Measurements from ENCODE around the gene OTULIN. TPM values are rescaled to one million over a fixed set of nuclear protein-coding genes. Genes with fewer than 3 reads are reported as not detected.

Gene OTULIN
- total and polyA plus RNA-seq, 7 donors = 6.6 to 37.9 (median 13.2) TPM

DNA sequence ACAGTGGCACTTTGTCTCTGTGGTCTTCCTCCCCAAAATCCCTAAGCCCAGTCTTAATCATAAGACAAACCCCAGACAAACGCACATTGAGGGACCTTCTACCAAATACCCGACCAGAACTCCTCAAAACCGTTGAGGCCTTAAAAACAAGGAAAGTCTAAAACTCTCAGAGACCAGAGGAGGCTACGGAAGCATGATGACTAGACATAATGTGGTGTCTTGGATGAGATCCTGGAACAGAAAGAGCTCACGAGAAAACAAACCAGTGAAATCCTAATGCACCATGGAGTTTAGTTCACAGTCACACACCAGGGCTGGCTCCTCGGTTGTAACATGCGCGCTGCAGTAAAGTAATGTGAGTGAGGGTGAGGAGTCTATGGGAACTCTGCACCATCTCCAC lies 58.4 kb downstream of the OTULIN start:
- Histone ChIP-seq H3K9me3 (no peaks in the 10 kb centered on the region), H3K4me1 (peaks cover 0 to 18% (median 7%) of the 10 kb centered on the region in 4 donors), H3K27ac (no peak overlapping the region), H3K4me3 (no peak overlapping the region), H3K27me3 (no peaks in the 10 kb centered on the region), H3K36me3 (no peaks in the 10 kb centered on the region)
- intact Hi-C loops (cut with DNase I) = no loop called here
- TF ChIP-seq EP300 (IDR thresholded peaks at IDR 0.05) (no peak), POLR2AphosphoS5 (IDR thresholded peaks at IDR 0.05) (no peak), POLR2A (IDR thresholded peaks at IDR 0.05) (no peak)
- TF ChIP-seq, protein P1, sequence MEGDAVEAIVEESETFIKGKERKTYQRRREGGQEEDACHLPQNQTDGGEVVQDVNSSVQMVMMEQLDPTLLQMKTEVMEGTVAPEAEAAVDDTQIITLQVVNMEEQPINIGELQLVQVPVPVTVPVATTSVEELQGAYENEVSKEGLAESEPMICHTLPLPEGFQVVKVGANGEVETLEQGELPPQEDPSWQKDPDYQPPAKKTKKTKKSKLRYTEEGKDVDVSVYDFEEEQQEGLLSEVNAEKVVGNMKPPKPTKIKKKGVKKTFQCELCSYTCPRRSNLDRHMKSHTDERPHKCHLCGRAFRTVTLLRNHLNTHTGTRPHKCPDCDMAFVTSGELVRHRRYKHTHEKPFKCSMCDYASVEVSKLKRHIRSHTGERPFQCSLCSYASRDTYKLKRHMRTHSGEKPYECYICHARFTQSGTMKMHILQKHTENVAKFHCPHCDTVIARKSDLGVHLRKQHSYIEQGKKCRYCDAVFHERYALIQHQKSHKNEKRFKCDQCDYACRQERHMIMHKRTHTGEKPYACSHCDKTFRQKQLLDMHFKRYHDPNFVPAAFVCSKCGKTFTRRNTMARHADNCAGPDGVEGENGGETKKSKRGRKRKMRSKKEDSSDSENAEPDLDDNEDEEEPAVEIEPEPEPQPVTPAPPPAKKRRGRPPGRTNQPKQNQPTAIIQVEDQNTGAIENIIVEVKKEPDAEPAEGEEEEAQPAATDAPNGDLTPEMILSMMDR (IDR thresholded peaks at IDR 0.05) = no peak
- 95 to 96% methylated on average over 8 of the region's 8 CpGs for WGBS, 2 donors
- DNase-seq = no peak

DNA sequence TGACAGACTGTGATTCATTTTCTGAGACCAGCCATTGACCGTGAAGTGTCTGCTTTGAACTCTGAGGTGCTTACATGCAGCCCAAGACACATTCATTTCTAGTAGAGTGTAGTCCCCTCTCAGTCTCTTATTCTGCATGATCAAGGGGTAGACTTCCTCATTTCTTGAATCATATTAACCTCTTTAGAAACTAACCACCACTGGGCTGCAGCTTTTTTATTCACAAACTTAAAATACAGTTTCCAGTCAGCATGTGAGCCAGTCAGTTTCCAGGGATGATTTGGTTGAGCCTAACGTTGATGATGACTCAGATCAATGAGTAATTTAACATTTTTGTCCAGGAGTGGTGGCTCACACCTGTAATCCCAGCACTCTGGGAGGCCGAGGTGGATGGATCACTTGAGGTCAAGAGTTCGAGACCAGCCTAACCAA lies 59.2 kb downstream of the OTULIN start:
- no peak for DNase-seq
- no peak overlapping the region for H3K27ac ChIP-seq
- peaks cover 0 to 18% (median 7%) of the 10 kb centered on the region in 4 donors for H3K4me1 ChIP-seq
- TF ChIP-seq, protein P1 (IDR thresholded peaks at IDR 0.05) = no peak
- TF ChIP-seq POLR2A (IDR thresholded peaks at IDR 0.05) = no peak
- no peak for TF ChIP-seq EP300 (IDR thresholded peaks at IDR 0.05)
- no peak for TF ChIP-seq POLR2AphosphoS5 (IDR thresholded peaks at IDR 0.05)
- WGBS, 2 donors = 79% methylated on average over 4 of the region's 4 CpGs
- no peak overlapping the region for H3K4me3 ChIP-seq
- no peaks in the 10 kb centered on the region for H3K27me3 ChIP-seq
- H3K9me3 ChIP-seq = no peaks in the 10 kb centered on the region
- intact Hi-C loops (cut with DNase I) = no loop called here
- no peaks in the 10 kb centered on the region for H3K36me3 ChIP-seq

DNA sequence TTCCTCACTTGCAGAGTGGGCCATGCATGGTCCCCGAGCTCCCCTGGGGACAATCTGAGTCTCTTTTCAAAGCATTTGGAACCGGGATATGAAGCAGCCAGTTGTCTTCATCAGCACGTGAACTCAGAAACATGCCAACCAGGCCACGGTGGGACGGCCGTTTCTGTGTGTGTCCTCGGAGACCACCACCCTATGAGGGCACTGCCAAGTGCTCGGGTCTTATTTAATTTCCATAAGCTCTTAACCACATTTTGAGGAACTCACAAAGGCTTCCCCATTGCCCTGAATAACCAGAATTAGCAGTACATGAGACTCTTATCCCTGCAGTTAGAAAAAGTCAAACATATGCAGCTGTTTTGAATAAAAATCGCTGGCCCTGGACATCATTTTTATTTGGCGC lies 60.1 kb downstream of the OTULIN start:
- Histone ChIP-seq H3K36me3 (no peaks in the 10 kb centered on the region), H3K27ac (no peak overlapping the region), H3K9me3 (no peaks in the 10 kb centered on the region), H3K4me1 (peaks cover 0 to 18% (median 7%) of the 10 kb centered on the region in 4 donors), H3K4me3 (no peak overlapping the region), H3K27me3 (no peaks in the 10 kb centered on the region)
- intact Hi-C loops (cut with DNase I) = no loop called here
- TF ChIP-seq, protein P1 (IDR thresholded peaks at IDR 0.05) = no peak
- TF ChIP-seq EP300 (IDR thresholded peaks at IDR 0.05) (no peak), POLR2A (IDR thresholded peaks at IDR 0.05) (no peak), POLR2AphosphoS5 (IDR thresholded peaks at IDR 0.05) (no peak)
- DNase-seq = no peak
- WGBS, 2 donors = 69 to 89% methylated on average over 10 of the region's 10 CpGs

DNA sequence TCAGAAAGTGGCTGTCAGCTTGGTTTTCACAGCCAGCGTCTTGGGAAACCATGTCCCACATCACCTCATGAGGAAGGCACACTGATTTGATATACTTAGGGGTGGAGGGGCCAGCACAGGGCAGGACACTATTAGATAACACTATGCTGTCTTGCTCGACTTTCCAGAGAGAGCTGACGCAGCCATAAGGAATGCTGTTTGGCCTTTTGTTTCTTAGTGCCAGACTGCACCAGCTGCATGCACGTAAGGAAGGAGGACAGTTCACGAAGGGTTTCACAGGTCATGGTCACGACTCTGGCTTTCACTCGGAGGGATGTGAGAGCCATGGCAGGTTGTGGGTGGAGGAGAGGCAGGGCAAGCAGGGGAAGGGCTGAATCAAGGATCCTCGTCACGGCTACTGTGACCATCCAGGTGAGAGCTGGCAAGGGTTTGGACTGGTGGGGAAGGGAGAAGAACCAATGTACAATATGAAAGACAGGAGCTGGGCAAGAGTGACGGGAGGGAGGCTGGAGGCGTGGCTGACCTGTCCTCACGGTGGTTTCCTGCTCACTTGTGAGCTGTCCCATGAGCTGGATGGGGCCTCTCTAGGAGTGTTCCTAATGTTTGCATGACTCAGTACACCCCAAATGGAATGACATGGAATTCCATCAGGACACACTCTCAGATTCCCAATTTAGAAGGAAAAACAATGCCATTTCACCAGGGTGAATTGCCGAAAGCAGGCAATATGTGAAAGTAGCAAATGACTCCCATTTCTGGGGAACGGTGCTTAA lies 61.7 kb downstream of the OTULIN start:
- H3K27ac ChIP-seq = no peak overlapping the region
- no peaks in the 10 kb centered on the region for H3K9me3 ChIP-seq
- TF ChIP-seq EP300 (IDR thresholded peaks at IDR 0.05) = no peak
- TF ChIP-seq, protein P1 (IDR thresholded peaks at IDR 0.05) = no peak
- no peak for TF ChIP-seq POLR2A (IDR thresholded peaks at IDR 0.05)
- TF ChIP-seq POLR2AphosphoS5 (IDR thresholded peaks at IDR 0.05) = no peak
- peaks cover 0 to 18% (median 7%) of the 10 kb centered on the region in 4 donors for H3K4me1 ChIP-seq
- DNase-seq = no peak
- no peaks in the 10 kb centered on the region for H3K27me3 ChIP-seq
- no peak overlapping the region for H3K4me3 ChIP-seq
- intact Hi-C loops (cut with DNase I) = loop anchor here (2.0 kb wide), 1 partner anchor 289 kb away; no protein-coding TSS in a partner anchor
- WGBS, 2 donors = 86 to 89% methylated on average over 14 of the region's 14 CpGs
- H3K36me3 ChIP-seq = peaks cover 0 to 8% (median 2%) of the 10 kb centered on the region in 4 donors

Measured in sigmoid colon (tissue), 7 donors.